ENCODE measurements around the gene JAML.
"Not testable (repeated sequence)": the region's sequence is repeated elsewhere in the genome, so short reads cannot be mapped to it uniquely, and the experiment has no call there.

JAML gene

DNA sequence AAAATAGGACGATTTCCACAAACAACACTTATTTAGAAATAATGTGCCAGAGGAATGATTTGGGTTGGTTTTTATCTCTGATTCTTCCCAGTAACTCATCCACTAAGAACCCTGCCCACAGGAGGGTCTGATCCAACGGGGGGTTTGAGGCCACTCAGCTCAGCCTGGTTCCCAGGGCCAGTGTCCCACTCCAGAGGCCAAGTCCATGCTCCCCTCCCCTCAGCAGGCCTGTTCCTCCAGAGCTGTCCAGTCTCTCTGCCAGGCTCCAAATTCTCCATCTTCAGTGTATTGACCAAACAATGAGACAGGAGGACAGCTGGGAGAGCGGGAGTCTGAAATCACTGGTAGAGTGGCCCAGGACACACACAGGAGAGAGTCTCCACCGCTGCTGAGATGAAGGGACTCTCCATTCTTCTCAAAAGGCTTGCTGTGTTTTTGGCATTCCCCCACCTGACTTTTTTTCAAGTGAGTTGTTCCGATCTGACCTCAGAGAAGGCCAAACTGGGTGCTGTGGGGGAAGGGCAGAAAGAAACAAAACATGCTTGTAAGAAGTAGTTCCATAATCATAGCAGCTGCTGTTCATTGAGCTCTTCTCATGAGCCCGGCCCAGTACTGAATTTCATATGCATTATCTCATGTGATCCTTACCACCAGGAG, 30.8 kb downstream of the JAML start:
- DNase-seq (ENCODE audit: low read depth), result no peak

DNA sequence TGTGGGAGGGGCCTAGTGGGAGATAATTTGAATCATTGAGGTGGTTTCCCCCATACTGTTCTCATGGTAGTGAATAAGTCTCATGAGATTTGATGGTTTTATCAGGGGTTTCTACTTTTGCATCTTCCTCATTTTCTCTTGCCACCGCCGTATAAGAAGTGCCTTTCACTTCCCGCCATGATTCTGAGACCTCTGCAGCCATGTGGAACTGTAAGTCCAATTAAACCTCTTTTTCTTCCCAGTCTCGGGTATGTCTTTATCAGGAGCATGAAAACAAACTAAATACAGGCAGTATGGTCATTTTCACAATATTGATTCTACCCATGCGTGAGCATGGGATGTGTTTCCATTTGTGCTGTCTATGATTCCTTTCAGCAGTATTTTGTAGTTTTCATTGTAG, 32.0 kb downstream of the JAML start:
- DNase-seq (ENCODE audit: low read depth), result not testable (repeated sequence)

DNA sequence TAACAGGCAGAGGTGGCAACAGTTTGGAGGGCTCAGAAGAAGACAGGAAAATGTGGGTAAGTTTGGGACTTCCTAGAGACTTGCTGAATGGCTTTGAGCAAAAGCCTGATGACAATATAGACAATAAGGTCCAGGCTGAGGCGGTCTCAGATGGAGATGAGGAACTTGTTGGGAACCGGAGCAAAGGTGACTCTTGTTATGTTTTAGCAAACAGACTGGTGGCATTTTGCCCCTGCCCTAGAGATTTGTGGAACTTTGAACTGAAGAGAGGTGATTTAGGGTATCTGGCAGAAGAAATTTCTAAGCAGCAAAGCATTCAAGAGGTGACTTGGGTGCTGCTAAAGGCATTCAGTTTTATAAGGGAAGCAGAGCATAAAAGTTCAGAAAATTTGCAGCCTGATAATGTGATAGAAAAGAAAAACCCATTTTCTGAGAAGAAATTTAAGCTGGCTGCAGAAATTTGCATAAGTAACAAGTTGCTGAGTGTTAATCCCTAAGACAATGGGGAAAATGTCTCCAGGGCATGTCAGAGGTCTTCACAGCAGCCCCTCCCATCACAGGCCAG, 33.8 kb downstream of the JAML start:
- not testable (repeated sequence) for DNase-seq (ENCODE audit: low read depth)

DNA sequence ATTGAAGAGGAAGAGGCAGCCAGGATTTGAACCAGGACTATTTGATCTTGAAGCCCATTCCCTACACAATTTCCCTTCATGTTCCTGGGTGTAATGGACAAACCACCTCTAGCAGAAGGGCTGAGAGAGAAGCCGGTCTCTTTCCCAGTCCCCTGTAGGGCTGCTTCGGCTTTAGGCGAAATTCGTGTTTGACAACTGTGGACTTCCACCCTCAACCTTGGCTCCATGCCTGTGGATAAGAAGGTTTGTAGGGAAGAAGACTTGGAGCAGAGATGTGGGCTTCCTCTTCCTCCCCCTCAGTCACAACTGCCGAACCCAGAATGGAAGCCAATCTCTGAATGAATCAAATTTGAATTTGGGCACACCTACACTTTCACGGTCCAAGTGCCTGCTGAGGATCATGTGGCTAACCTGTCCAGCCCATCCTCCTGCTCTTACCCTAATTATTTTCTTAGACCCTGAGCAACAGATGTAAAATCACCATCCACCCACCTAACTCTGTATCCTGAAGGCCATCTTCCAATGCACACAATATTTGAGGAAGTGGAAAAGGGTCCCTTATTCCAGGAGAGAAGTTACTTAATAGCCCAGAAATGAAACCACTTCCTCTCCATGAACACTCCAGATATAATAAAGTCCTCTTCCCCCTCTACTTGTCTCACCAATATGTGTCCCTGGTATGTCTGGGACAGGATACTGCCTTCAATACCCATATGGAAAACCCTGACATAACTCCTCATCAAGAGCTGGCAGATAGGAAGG, 38.3 kb downstream of the JAML start:
- DNase-seq (ENCODE audit: low read depth), result no peak

DNA sequence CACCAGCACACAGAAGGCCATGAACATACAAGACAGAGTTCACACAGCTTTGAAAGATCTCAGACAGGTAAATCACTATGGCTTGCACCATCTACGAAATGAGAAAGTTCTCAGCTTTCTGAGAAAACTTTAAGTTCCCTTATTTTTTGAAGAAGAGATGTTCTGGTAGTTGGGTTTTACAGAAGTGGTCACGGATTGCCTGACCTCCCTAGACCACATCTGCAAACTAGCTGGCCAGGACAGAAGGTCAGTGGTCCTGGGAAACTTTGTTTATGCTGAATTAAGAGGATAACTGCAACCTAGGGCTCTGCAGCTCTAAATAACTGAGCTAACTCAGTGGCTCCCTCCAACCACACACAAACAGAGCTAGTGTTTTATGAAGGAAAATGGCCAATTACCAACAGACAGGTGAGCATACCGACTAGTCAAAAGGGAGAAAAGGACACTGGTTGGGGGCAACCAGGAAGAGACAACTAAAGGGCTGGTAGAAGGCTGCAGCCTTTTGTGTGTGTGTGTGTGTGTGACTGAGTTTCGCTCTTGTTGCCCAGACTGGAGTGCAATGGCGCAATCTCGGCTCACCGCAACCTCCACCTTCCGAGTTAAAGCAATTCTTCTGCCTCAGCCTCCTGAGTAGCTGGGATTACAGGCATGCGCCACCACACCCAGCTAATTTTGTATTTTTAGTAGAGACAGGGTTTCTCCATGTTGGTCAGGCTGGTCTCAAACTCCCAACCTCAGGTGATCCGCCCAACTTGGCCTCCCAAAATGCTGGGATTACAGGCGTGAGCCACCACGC, 39.8 kb downstream of the JAML start:
- no peak for DNase-seq (ENCODE audit: low read depth)

DNA sequence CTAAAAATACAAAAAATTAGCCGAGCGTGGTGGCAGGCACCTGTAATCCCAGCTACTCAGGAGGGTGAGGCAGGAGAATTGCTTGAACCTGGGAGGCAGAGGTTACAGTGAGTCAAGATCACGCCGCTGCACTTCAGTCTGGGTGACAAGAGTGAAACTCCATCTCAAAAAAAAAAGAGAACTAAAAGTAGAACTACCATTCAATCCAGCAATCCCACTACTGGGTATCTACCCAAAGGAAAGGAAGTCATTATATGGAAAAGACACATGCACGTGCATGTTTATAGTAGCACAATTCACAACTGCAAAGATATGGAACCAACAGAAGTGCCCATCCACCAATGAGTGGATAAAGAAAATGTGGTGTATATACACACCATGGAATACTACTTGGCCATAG, 41.1 kb downstream of the JAML start:
- DNase-seq (ENCODE audit: low read depth), result not testable (repeated sequence)

DNA sequence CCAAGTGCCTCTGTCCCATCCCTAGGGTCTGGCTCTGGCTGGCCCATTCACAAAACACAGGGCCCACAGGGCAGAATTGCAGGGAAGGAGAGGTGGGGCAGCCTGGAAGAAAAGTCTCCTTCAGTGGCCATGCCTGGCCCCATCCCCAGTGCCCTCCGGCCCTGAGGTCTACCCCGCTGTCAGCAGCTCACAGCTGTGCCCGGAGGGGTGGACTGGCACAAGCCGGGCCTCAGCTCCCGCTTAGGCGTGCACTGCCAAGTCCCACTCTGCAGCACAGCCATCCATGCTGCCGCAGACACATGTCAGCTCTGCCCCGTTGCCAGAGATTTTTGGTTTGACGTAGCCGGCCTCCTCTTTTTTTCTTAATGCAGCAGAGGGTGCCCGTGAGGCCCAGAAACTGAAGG, 44.5 kb downstream of the JAML start:
- no peak for DNase-seq (ENCODE audit: low read depth)

DNA sequence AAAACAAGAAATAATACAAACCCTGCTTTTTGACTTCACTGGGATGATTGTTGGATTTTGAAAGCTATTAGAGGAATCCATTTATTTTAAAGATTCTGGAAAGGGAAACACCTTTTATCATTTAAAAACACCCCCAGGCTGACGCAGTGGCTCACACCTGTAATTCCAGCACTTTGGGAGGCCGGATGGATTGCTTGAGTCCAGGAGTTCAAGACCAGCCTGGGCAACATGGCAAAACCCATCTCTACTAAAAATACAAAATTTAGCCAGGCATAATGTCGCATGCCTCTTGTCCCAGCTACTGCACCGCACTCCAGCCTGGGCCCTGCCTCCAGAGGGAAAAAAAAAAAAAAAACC, 48.1 kb downstream of the JAML start:
- no peak for DNase-seq (ENCODE audit: low read depth)

DNA sequence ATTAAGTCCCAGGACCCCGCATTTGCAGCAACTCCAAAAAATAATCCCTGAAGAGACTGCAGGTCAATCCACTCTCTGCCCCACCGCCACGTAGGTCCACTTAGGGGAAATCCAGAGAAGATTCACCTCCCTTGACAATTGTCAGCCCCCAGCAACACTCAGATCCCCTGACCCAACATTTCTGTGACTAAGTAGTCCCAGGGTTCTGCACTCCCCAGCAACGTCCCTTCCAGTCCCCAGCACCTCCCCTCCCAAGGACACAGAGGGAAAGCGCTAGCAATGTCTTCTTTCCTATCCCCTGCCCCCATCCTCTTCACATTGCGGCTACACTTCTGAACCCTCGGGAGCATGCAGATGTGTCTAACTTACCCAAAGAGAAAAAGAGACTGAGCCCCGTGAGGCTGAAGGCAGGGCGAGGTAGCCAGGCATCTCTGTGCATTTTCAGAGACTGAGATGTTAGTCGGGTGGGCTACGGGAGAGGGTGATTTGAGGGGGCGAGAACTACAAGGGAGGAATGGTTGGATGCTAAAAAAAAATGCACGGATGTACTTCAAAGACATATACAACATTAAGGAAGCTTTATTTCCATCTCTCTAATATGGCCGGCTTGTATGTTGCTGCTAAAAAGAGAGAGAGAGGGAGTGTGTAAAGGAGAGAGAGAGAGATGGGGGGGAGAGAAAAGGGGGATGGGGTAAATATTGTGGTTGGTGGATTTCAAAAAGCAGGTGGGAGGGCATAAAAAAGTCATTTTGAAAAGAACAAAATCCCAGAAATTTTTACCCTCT, 48.6 kb downstream of the JAML start, which contains the start of gene SCN2B:
Gene SCN2B (minus strand): TSS at position 647 of the 785 bp plus-strand sequence. CDS start 208 bp downstream, at position 439.
- DNase-seq (ENCODE audit: low read depth), result no peak

DNA sequence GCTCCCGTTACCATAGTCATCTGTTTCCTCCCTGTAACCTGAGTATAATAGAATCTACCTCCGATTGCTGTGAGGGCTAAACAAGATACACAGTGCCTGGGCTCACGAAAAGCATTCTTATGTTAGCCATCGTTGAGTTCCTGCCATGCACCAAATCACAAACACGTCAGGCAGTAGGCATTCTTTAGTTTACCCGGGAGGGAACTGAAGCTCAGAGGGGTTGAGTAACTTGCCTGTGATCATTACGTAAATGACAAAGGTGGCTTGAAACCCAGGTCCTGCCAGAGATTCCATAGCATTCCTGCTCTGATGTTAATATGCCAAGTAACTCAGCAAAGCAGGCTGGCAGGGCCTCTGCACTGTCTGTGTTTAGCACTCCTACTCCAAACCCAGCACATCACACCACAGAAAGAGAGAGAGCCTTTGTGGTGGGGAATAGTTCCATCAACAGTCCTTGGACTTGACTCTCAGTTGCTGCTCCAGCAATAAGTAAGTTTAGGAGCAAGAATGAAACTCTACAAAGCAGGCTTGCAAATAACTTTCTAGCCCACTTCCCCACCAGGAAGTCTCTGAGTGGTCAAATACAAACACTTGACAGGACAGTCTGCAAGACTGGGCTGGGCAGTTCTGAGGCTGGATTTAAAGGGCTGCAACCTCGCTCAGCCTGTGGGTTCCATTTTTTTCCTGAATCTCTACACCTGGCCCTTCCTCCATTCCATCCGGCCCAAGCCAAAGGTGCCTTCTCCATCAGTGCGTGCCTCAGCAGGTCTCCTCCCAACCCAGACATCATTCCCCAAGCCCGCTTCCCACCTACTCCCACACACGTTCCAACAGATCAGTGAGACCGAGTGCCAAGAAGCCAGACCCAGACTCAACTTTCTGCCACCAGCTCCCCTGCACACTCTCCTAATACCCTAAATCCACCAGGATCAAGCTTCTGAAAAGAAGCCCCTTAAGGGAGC, 49.5 kb downstream of the JAML start:
- no peak for DNase-seq (ENCODE audit: low read depth)

DNA sequence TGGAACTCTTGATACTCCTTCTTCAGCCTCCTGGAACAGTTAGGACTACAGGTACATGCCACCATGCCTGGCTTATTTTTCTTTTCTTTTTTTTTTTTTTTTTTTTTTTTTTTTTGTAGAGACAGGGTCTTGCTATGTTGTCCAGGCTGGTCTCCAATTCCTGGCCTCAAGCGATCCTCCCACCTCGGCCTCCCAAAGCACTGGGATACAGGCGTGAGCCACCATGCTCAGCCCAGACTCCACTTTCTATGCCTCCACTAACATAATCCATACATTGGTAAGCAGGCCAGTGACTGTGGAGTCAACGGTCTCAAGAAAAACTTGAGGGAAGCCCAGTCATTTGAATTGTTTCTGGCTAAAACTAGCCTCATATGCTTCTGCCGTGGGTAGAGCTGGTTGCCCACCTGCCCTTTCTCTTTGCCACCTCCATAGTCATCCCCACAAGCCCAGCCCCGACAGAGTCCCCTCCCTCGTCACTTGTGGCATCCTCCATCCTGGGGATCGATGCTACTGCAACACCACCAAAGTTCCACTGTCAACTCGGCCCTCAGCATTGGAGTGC, 50.7 kb downstream of the JAML start:
- no peak for DNase-seq (ENCODE audit: low read depth)

DNA sequence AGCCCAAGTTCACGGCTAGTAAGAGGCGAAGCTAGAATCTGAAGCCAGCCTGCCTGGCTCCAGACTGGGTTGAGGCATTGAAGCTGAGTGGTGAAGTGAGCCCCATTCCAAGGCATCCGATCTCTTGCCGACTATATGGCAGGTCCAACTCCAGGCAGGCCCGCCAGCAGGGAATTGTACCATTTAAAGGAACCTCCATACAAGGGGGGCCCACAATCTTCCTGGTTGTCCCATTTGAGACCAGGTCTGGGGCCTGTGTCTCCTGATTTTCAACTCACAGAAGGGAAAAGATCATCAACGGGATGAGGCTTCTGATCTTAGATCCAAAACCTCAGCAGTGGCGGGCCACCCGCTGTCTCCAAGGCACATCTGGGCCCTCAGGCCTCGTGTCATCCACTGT, 52.5 kb downstream of the JAML start:
- DNase-seq (ENCODE audit: low read depth), result no peak

DNA sequence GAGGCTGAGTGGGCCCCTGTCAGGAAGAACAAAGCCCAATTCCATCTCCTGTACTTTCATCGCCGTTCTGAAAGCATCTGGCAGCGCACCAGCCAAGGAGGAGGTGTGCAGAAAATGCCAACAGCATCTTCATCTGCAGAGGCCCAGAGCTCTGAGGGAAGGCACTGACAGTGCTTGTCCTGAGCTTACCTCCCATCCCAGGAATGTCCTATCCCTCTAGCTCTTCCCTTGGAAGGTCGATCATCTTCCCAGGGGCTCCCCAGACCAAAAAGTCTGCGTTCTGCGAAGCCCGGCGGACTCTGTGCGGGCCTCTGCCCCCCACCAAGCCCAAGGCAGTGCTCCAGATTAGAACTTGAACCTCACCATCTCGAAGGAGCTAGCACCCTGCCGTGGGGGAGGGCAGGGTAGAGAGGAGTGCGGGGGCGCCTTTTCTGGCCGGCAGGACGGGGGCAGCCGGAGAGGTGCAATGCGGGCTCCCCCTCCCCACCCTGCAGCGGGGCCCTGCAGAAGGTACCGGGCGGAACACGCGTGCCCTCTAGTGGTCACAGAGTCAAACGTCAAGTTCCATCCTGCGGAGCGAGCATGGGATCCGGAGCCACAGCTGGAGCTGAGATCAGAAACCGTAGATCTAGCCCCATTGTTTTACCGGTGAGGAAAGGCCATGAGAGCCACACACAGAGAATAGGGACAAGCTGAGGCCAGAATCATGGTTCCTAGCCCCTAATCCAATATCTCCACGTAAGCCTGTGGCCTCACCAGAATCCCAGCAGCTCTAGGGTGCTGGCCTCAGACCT, 53.3 kb downstream of the JAML start:
- DNase-seq (ENCODE audit: low read depth), result peak; percentile 45

DNA sequence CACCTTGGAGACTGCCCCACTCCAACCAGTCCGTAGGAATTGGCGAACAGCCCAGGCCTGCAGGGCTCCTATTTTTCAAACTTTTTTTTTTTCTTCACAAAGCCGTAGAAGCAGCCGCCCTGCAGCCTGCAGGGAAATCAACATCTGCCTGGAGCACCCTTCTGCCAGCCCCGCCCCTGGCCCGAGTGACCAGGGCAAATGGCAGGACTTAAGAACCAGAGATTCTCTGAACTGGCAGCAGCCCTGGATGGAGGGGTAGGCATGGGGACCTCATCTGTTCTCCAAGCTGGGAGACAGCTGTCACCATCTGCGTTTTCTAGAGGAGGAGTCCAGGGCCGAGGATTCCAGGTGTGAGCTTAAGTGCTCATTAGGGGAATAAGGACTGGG, 53.9 kb downstream of the JAML start:
- DNase-seq (ENCODE audit: low read depth), result no peak

DNA sequence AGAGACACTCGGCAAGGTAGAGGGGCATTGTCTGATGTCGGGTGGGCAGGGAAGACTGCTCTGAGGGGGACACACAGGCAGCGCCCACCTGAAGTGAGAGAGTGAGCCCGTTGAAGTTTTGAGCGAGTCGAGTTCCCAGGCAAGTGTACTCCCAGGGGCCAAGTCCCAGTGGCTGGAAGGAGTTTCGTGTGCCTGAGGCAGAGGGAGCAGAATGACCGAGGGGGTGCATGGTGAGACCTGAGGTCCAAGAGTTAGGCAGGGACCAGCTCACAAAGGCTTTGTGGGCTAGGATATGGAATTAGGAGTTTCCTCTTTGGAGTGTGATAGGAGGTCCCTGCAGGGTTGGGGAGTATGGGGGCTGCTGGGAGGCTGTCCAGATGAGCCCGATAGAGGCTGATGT, 54.6 kb downstream of the JAML start:
- DNase-seq (ENCODE audit: low read depth), result no peak

DNA sequence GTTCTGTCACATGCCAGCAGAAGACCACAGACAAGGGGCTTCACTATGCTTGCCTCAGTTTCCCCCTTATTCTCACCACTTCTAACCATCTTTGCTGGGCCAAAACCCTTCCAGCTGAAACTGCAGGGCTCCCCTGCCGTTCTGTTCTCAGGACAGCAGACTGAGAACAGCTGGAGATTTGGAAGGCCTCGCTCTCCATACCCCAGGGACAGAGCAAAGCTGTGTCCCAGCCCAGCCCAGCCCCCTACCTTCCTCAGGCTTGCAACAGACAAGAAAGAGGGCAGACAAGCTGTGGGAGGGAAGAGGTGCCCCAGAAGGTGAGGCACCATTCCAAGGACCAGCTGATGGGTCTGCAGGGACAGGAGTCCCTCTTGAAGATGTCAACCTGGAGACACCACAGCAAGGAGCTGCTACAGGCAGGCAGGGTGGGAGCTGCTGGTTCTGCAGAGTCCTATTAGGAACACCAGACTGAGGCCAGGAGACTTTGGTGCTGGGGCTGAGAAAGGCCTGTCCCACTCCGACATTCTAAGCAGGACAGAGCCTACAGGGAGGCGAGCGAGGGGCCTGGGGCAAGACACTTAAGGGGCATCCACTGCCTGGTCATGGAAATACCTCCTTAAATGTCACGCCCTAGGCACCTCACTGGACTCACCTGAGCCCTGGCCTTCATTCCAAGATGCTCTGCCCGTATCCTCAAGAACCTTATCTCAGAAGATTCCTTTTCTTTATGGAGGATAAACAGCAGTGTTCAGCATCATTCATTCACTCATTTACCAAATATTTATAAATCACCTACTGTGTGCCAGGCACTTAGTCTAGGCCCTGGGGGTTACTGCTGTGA, 55.3 kb downstream of the JAML start:
- no peak for DNase-seq (ENCODE audit: low read depth)

DNA sequence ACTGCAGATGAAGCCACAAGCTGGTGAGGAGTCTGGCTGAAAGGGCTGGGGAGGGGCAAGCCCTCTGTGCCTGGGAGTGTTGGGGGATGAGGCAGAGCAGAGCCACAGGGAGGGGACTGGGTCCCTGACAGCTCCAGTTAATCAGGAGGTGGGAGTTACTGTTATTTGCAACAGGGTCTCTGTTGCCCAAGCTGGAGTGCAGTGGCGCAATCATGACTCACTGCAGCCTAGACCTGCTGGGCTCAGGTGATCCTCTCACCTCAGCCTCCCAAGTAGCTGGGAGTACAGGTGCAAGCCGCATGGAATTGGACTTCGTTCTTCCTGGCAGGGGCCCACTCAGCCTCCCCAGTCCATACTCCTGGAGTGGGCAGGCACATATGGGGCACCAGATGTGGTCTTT, 56.1 kb downstream of the JAML start:
- no peak for DNase-seq (ENCODE audit: low read depth)

DNA sequence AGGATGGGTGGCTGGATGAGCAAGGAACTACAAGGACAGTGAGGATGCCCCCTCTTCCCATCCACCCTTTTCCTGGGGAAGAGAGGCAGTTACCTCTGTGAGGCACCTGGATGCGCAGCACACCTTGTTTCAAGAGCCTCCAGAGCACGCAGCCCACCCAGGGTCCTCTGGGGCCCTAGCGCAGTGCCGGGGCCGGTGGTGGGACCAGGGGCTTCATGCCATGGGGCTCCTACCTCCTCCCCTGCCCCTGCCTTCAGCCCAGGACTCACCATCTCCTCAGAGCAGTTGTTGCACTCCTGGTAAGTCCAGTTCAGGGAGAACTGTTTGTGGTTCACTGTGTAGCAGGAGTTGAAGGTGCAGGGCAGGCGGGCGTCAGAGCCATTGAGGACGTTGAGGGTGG, 56.5 kb downstream of the JAML start:
- no peak for DNase-seq (ENCODE audit: low read depth)

DNA sequence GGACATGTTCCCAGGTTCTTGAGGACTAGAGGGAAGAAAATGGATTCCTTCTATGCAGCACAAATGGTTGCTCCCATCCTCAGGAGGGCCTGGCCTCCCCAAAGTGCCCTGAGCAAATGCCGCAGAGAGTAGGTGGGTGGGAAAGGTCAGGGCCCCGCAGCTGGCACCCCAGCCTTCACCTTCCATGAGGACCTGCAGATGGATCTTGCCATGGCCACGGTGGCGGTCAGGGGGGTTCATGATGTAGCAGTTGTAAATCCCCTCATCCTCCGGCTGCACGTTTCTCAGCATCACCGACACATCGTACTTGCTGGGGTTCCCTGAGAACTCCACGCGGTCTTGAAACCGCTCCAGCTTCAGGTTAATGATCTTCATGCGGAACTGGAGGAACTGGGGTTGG, 56.9 kb downstream of the JAML start:
- DNase-seq (ENCODE audit: low read depth), result no peak
